Stimulated activated CD4-positive, alpha-beta T cell treated with anti-CD3 and anti-CD28 coated beads, Interleukin-1b, Interleukin-23, amount 100 ng/mL, for 1 hour (primary cell): ENCODE results near the gene WDFY4.

Experiments used
- DNase-seq, 2 donors: peaks; one replicate each; pipeline ENCODE4 v3.0.0-alpha.2; 2020; ENCODE audit warnings: low read depth in 2 of 2

WDFY4 gene

DNA sequence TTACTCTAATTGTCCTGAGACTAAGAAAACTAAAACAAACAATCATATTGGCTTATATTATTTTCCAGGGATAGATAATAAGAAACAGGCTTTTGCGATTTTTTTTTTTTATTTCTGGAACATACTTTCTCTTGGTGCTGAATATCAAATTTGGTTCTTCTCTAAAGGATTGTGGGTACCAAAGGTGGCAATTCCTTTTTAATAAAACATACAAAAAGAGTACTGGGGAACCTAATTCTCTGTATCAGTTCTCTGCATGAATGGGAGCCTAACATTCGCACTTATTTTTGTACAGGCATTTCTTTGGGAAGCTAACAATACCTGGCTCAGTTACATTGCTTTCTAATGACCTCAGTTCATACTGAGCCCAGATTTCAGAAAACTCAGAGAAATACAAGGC, 222.2 kb downstream of the WDFY4 start:
- no peak for DNase-seq

DNA sequence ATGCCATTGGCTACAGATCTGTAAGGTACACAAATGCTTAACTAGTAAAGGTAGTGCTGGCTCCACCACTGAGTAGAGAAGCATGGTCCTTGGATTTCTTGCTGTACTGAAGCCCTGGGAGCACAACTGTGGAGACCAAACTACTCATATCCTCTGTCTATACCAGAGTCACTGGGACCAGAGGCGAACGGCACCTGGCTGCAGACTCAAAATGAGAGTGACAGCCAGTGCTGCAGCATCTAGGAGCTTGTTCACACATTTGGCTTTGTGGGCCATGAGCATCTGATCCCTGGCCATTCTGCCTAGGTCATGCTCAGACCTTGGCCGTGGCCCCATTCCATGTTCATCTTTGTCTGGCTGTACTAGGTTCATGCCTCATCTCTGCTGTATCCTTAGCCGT, 223.1 kb downstream of the WDFY4 start:
- DNase-seq, result no peak

DNA sequence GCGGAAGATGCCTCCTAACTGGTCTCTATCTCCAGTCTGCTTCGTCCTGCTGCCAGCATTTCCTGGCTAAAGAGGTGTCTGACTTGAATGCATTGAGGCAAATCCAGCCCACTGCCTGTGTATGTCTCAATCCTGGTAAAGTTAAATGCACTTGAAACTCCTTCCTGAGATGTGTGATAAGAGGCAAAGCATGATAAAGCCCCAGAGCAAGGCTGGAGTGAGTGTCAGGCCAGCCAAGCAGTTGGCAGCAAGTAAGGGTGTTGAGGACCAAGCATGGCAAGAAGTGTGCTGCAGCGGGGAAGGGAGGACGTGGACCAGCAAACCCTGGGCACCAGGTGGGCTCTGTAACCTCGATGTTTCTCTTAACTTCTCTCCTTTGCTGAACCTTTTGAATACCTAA, 225.9 kb downstream of the WDFY4 start:
- DNase-seq, result no peak

DNA sequence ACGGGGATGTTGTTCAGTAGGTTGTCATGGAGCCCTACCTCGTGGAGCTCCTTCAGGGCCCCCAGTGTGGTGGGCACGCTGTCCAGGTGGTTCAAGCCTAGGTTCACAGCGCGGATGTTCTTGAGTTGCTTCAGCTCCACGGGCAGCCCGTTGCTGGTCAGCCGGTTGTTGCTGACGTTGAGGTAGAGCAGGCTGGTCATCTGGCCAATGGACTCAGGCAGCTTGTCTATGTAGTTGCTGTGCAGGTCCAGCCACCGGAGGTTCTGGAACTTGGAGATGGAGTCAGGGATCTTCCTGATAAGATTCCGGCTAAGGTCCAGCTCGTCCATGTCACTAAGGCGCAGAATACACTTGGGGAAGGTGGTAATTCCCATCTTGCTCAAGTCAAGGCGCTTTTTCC, 229.0 kb downstream of the WDFY4 start:
- DNase-seq, result no peak

DNA sequence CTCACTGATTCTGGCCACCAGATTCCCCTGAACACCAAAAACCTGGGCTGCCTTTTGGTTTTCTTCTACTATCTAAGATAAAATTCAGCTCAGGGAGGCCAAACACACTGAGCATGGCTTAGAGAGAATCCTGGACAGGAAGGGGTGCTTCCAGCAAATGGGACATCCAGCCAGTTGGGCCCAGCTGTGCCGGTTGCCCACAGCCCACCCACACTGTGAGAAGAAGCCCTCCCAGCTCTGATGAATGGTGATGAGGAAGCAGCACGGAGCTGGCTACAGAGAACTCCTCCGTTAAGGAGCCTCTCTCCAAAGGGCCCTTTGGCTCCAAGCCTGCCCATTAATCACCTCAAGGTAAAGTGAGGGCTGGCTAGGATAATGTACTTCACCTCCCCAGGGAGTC, 239.1 kb downstream of the WDFY4 start:
- no peak for DNase-seq

DNA sequence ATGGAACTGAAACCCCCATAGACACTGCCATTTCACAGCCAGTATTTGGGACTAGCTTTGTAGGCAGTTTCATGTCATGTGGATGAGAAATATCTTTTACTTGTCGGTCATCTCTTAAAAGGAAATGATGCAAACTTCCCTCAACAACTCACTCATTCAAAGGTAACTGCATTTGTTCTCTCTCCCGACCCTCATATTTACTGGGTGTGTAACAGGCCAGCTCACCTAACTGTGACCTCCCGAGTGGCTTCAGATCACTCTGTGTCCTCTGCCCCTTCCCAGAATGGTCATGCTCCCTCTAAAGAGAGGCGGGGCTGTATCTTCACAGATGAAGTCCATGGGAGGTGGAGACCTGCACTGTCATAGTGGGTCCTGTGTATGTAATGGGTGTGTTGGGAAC, 240.3 kb downstream of the WDFY4 start:
- no peak for DNase-seq

DNA sequence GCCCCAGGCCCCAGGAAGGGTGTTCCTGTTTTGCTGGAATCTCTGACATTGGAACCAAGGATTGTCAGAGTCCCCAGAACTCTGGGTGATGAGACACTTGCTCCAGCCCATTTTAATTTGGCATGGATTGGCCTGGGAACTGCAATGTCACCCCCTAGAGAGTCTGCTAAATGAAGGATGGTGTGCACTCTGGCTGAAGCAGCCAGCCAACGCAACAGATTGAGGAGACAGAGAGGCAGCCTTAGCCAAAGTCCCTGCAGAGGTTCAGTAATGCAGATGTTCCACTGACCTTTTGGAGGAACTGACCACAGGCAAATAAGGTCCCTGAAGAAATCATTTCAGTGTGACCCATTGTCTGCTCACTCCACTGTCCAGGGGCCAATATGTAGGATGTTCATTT, 241.6 kb downstream of the WDFY4 start:
- DNase-seq, result no peak

DNA sequence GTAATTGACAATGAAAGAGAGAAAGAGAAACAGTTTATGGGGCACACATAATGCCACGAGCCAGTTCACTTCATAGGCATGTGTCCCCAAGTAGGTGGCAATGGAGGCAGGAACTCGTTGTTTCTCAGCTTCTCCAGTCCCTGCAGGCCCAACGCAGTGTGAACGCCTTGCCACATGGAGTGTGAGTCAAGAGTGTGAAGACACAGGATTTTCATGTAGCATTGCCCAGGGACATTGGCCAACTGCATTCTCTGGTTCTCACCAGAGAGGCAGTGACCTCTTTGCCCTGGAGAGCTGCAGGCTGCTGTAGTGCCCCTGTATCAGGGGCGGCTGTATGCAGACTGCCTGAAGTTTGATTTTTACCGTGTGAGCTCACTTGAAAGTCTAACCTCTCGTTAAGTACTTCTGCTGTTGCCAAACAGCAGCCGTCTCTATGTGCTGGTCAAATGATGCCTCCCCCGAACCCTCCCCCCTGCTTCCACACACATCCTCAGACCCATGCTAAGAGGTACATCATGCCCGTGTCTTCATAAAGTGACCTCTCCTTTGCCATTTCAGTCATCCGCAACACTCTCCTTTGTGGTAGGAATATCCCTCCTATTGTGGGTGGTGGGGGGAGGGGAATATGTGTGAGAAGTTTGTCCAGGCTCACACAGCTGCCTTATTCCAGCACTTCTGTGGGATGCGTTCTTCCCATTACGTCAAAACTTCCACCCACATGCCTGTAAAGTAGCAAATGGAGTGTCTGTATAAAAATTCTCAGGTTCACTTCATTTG, 242.3 kb downstream of the WDFY4 start:
- DNase-seq, result no peak

DNA sequence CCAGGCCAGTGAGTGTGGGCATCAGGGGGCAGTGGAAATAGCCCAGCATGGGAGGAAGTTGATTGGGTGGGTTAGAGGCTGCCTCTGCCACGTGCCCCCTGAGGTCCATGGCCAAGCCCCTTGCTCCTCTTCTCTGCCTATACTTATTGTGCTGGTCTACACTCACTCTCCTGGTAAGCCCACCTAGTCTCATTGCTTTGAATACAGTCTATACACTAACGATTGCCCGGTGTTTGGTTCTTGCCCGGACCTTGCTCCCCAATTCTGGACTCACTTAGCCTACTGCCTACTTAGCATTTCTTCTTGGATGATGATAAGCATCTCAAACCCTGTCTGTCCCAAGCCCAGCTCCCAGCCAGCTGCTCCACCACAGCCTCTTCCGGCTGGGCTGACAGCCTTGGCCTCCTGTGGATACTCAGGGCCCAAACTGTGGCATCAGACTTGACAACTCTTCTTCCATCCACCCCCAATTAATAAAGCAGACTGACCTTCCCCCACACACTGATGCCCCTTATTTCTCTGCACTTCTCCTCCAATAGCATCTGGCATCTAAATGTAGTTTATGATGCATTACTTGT, 244.8 kb downstream of the WDFY4 start:
- no peak for DNase-seq

DNA sequence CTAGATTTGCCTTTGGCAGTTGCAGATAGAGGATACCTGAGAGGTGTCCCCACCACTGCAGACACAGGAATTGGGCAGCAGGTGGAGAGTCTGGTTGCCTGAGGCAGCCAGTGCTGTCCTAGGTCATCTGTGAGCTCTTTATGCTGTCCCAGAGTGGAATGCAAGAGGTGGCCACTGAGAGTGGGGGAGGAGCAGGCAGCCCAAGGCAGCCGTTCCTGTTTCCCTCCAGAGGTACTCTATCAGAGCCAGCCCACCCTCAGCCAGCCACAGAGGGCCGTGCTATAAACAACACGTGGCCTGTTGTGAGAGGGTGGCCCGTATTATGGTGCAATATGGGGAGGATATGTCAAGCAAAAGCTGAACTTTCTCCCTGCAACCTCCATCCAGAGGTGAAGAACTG, 246.5 kb downstream of the WDFY4 start:
- no peak for DNase-seq

DNA sequence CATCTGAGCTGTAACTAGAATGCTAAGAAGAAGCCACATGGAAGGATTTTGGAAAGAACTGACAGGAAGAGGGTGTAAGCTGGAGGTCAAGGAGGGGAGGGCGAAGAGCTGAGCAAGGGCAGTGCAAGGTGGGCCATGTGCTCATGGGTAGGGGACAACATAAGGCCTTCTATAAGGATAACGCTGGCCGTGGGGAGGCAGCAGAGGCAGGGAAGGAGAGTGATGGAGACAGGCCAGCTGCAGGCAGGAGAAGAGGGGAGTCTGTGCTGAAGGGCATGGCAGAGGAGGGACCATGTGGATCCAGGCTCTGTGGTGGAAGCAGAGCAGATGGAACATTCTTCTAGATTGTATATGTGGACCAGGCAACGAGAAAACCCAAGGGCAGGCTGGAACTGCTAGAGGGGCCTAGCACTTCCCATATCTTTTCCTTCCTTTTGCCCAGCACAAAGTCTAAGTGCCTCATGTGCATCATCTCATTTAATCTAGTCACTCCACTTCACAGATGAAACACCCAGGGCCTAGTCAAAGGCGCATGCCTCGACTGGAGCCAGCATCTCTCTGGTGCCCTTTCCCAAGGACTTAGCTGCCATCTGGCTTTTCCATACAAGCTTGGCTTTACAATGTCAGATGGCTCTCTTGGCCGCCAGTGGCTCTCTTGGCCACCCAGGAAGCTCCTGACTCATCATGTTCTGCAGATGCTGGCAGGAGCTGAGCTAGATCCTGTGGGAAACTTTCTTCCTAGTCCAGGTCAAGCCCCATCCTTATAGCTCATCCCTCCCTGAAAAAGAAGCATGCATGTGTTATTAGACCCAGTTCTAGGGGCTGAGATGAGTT, 248.4 kb downstream of the WDFY4 start:
- DNase-seq, result no peak

DNA sequence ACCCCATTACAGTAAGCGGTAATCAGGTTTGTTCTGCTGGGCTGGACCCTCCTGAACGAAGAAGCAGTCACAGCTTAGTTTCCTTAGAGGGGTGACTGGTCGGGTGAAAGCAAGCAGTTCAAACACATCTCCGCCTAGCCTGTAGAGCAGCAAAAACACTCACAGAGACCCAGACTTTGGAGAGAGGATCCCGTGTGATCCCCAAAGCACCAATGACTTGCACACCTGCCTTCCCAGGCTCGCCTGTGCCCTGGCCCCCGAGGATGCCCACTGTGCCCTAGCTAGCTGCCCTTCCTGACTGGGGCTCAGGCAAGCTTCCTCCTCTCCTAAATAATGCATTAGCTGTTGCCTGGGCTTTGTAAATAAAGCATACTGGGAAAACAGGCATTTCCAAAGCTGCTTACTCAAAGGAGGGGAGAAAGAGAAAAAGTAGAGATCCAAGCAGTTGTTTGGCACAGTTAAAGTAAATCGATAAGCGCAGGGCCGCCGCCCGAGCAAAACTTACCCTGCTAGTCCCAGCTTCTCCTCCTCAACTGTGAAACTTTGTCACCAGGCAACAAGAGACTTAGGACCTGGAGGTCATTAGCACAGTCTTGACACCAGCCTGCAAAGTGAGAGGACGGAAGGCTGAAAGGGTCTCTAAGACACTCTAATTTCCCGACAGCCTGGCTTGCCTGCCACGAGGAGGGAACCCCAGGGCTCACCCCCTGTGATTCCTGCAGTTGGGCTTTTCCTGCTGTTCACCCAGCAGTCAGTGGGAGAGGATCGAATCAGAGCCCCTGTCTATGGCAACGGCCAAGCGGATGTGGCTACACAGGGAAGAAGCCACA, 250.2 kb downstream of the WDFY4 start:
- no peak for DNase-seq

DNA sequence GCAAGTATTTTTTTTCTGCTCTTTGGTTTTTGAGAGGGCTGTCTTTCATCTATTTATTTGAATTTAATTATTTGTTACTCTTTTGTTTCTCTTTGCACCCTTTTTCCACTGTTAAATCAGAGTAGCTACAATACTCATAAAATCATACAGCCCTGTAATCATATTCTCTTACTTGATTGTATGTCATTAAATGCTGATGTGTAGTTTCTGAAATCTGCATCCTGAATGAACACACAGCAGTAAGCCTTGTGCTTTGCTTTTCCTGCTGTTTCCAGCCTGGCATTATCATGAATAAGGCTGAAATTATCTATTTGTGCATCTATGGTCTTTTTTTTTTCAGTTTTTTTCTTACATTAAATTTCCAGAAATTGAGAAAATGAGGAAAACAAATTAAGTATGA, 250.9 kb downstream of the WDFY4 start:
- no peak for DNase-seq

DNA sequence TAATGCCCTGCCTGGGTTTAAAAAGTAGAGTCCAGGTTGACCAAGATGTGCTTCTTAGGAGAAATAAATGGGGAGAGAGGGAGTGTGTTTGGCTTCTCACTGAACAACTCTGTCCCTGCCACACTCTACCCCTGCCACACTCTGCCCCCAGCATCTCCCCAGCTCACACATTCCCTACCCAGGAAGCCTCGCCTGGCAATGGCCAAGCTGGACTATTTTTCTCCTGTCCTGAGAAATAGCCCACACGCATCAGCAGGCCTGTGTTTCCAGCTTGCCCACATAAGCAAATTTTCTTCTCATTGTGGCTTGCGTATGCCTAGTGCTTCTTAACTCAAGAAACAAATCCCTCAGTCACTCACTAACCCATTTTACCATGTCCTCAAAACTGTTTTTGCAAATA, 253.1 kb downstream of the WDFY4 start:
- no peak for DNase-seq

DNA sequence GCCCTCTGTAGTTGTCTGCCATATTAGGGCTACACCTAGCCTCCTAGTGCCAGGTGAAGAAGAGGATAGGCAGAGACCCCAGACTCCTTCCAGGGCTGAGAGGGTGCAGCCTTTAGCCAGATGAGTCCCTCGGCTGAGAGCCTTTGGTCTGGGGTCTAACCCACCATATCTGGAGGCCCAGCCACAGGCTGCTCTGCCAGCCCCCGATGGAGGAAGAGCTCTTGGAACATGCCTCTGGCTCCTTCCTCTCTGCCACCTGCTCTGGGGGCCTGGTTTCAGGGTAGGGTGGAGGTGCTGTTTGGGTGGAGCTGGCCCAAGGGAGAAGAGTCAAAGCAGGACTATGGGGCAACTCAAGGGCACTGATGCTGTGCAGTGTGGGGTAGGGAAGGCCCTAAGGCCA, 253.6 kb downstream of the WDFY4 start:
- no peak for DNase-seq

DNA sequence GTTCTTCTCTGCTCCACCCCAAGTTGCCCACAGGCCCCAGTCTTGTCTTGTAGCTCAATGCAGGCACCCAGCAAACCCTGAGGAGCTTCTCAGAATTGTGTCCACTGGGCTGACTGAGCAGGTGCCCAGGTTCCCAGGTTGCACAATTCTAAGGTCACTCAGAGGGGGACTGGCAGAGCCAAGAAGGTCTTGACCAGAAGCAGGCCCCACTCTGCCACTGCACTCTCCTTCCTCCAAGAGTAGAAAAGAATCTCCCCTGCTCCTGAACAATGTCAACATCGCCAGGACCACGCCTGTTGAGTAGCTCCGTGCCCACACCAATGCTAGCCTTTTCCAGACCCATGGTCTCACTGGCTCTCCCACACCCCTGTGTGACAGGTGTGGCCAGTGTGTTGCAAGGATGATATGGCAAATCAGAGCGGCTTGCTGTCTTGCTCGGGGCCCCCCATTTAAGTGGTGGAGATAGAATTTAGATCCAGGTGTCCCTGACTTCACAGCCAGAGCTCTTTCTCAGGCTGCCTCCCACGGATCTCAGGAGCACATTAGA, 254.4 kb downstream of the WDFY4 start:
- DNase-seq, result no peak

DNA sequence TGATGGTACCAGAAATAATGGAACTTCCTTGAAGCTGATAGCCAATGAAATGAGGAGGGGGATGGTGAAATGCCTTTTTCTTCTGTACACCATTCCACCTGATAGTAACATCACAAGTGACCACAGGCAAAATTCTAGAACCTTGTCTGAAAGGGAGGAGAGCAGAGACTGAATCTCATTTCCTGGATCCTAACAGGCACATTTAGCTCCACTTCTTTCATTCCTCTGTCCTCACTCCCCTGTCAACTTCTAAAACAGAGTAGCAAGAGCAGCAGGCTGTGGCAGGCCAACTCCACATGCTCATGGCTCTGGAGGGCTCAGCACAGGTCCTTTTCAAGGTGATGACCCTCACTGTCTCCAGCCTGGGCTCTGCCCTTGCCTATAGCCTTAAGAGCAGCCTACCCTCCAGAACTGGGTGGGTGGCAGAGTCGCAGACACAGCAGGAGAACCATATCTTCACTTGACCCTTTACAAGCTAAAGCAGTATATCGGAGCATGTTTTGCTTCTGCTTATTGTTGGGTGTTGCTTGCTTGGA, 255.2 kb downstream of the WDFY4 start, which contains the start of gene LRRC18:
TSS of gene LRRC18 (minus strand) at position 51 of the 536 bp plus-strand sequence. CDS start 25,685 bp downstream, outside the sequence.
- no peak for DNase-seq

DNA sequence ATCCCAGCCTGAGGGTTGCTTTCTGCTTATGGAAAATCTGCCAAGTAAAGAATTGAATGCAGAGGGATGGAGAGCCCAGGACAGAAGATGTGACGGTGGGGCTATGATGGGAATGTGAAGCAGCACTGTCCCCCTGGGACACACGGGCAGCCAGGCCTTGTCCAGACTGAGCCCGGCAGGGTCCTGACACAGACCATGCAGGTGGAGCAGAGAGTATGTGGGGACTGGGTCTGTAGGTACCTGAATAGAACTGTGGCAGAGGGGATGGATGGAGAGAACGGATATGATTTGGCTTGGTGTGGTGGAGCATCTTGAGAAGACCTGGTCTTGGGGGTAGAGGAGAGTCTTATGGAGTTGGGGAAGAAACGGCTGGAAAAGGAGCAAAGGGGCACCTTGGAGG, 255.7 kb downstream of the WDFY4 start:
- DNase-seq, result no peak

DNA sequence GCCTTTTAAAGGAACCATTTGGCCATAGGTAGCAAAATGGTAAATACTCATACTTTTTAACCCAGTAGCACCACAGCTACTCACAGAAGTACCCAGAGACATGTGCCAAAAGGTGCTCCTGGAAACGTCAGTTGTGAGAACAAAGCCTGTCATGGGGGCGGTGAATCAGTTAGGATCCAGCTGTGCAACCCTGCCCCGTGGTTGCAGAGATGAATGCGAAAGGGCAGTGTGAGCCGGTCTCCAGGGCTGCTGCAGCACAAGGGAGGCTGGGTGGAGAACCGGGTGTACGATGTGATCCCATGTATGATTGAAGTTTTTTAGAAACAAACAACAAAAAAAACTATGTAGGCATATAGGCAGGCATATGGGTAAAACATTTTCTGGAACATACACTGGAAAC, 256.3 kb downstream of the WDFY4 start:
- no peak for DNase-seq

DNA sequence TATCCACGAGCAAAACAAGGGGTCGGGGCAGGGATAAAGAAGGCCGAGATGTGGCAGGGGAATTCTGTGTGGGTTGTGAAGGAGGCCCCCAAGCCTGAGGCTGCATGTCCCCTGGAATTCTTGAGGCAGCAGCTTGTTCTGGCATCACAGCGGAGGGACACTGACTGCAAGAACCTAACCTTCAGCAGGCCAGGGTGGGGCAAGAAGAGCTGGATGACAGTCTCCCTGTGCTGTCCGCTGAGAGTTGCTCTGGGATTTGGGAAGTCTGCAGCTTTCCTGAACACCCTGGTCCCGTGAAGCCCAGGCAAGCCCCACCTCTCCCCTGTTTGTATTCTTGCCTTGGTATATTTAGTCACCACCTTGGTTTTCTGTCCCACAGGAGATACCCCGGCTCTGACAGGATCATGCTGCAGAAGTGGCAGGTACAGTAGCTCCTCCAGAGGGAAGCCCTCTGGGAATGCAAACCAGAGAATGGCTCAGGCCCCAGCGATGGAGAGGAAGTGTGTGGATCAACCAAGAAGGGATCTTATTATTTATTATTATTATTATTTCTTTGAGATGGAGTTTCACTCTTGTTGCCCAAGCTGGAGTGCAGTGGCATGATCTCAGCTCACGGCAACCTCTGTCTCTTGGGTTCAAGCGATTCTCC, 256.9 kb downstream of the WDFY4 start:
- no peak for DNase-seq

DNA sequence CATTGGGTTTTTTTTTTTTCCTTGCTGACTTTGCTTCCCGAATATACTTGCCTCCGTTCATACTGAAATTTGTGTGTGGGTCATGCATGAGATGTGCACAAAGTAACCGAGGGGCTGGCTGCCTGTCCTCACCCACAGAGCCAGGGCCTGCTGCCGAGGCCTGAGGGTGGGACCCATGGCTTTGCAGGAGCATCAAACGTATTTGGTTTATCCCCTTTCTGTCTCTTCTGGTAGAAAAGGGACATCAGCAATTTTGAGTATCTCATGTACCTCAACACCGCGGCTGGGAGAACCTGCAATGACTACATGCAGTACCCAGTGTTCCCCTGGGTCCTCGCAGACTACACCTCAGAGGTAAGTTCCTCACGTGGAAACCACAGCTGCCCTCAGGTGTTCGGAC, 258.4 kb downstream of the WDFY4 start:
- no peak for DNase-seq
